ENCODE measurements around the gene RAI14. TPM values are rescaled to one million over a fixed set of nuclear protein-coding genes. Genes with fewer than 3 reads are reported as not detected.

Gene RAI14
- total RNA-seq, 4 donors from 2014 or later, result 24.2 to 40.1 (median 28.0) TPM

GRCh38 chr5:34803974-34804732, 148.0 kb downstream of the RAI14 start:
- H3K9me3 ChIP-seq, result no peaks in the 10 kb centered on the region
- peak overlapping the region; percentile 53 for H3K27ac ChIP-seq
- TF ChIP-seq EP300 (IDR thresholded peaks at IDR 0.05) (no peak), POLR2AphosphoS5 (IDR thresholded peaks at IDR 0.05) (peak in 1 of 3 donors; percentile 30)
- H3K27me3 ChIP-seq, result no peaks in the 10 kb centered on the region
- 40% methylated on average over 4 of the region's 4 CpGs for WGBS
- peaks cover under 1% of the 10 kb centered on the region for H3K36me3 ChIP-seq
- no peak for DNase-seq (ENCODE audit: low spot score in 2 of 2)
- no peak overlapping the region for H3K4me3 ChIP-seq
- H3K4me1 ChIP-seq, result peaks cover 24% of the 10 kb centered on the region

GRCh38 chr5:34804913-34805312, 148.8 kb downstream of the RAI14 start:
- no peaks in the 10 kb centered on the region for H3K9me3 ChIP-seq
- TF ChIP-seq EP300 (IDR thresholded peaks at IDR 0.05), result no peak
- no peak for TF ChIP-seq POLR2AphosphoS5 (IDR thresholded peaks at IDR 0.05)
- TF ChIP-seq CTCF (IDR thresholded peaks at IDR 0.05), result no peak
- no peak for TF ChIP-seq POLR2A (IDR thresholded peaks at IDR 0.05)
- H3K4me3 ChIP-seq, result no peak overlapping the region
- no peak for DNase-seq (ENCODE audit: low spot score in 2 of 2)
- peaks cover 24% of the 10 kb centered on the region for H3K4me1 ChIP-seq
- H3K27ac ChIP-seq, result peak overlapping the region; percentile 53
- no peaks in the 10 kb centered on the region for H3K27me3 ChIP-seq
- WGBS, result 47% methylated on average over 5 of the region's 5 CpGs
- no peaks in the 10 kb centered on the region for H3K36me3 ChIP-seq

GRCh38 chr5:34806532-34806931, 150.4 kb downstream of the RAI14 start:
- H3K27ac ChIP-seq, result no peak overlapping the region
- H3K36me3 ChIP-seq, result no peaks in the 10 kb centered on the region
- H3K4me3 ChIP-seq, result no peak overlapping the region
- H3K4me1 ChIP-seq, result peaks cover 24% of the 10 kb centered on the region
- H3K27me3 ChIP-seq, result no peaks in the 10 kb centered on the region
- WGBS, result 96% methylated on average over 6 of the region's 6 CpGs
- no peaks in the 10 kb centered on the region for H3K9me3 ChIP-seq
- TF ChIP-seq EP300 (IDR thresholded peaks at IDR 0.05), result no peak
- TF ChIP-seq CTCF (IDR thresholded peaks at IDR 0.05), result no peak
- no peak for TF ChIP-seq POLR2AphosphoS5 (IDR thresholded peaks at IDR 0.05)
- TF ChIP-seq POLR2A (IDR thresholded peaks at IDR 0.05), result no peak
- DNase-seq (ENCODE audit: low spot score in 2 of 2), result no peak

- no peak for DNase-seq (ENCODE audit: low spot score in 2 of 2)
- TF ChIP-seq EP300 (IDR thresholded peaks at IDR 0.05) (no peak), POLR2A (IDR thresholded peaks at IDR 0.05) (no peak), CTCF (IDR thresholded peaks at IDR 0.05) (no peak), POLR2AphosphoS5 (IDR thresholded peaks at IDR 0.05) (no peak)
- Histone ChIP-seq H3K36me3 (peaks cover 14% of the 10 kb centered on the region), H3K27ac (no peak overlapping the region), H3K4me1 (peaks cover 3% of the 10 kb centered on the region), H3K9me3 (no peaks in the 10 kb centered on the region), H3K27me3 (no peaks in the 10 kb centered on the region), H3K4me3 (no peak overlapping the region)
- WGBS, result 72% methylated on average over 1 of the region's 1 CpG
Measured at GRCh38 chr5:34811706-34812105, 155.6 kb downstream of the RAI14 start.

GRCh38 chr5:34813509-34813908, 157.4 kb downstream of the RAI14 start:
- Histone ChIP-seq H3K9me3 (no peaks in the 10 kb centered on the region), H3K4me3 (no peak overlapping the region), H3K36me3 (peaks cover 14% of the 10 kb centered on the region), H3K27ac (no peak overlapping the region), H3K4me1 (no peaks in the 10 kb centered on the region), H3K27me3 (no peaks in the 10 kb centered on the region)
- 87% methylated on average over 3 of the region's 3 CpGs for WGBS
- TF ChIP-seq CTCF (IDR thresholded peaks at IDR 0.05) (no peak), POLR2AphosphoS5 (IDR thresholded peaks at IDR 0.05) (no peak)
- no peak for DNase-seq (ENCODE audit: low spot score in 2 of 2)
